ENCODE measurements around the gene CACNA2D3. TPM values are rescaled to one million over a fixed set of nuclear protein-coding genes. Genes with fewer than 3 reads are reported as not detected.

The CACNA2D3 gene
- total RNA-seq, 8 experiments from 2014 or later = 0.49 to 20.7 (median 9.7) TPM; not detected in 1

DNA sequence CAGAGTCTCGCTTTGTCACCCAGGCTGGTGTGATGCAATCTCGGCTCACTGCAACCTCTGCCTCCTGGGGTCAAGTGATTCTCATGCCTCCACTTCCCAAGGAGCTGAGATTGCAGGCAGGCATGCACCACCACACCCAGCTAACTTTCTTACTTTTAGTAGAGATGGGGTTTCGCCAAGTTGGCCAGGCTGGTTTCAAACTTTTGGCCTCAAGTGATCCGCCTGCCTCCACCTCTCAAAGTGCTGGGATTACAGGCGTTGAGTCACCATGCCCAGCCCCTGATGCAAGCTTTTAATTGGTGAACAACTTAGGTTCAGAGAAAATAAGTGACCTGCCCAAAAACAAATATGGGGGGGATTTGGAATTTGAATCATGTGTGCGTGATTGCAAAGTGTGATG, 559.4 kb downstream of the CACNA2D3 start:
- 30 to 92% (median 74%) methylated on average over 1 to 4 of the region's 6 CpGs; no CpG with 5 or more reads in 1 of the 10 experiments for WGBS, 10 experiments
- Histone ChIP-seq H3K27ac (no peak overlapping the region), H3K4me1 (replicated peaks in 1 of 2) (no peaks in the 10 kb centered on the region), H3K4me3 (no peak overlapping the region)
- in situ Hi-C loops (cut with MboI; ENCODE audit: low pct_unique_long_range_greater_than_20kb in 2 of 9, low sequenced_read_pairs in 9 of 9, unreplicated experiment in 9 of 9) = no loop called here
- peak in 1 of 8 experiments; percentile 48 for ATAC-seq (replicated peaks in 6 of 8)

GRCh38 chr3:54685213-54685612, 562.9 kb downstream of the CACNA2D3 start:
- in situ Hi-C loops (cut with MboI; ENCODE audit: low pct_unique_long_range_greater_than_20kb in 2 of 9, low sequenced_read_pairs in 9 of 9, unreplicated experiment in 9 of 9) = no loop called here
- no peak for ATAC-seq (replicated peaks in 6 of 8)
- H3K4me1 ChIP-seq (replicated peaks in 1 of 2) = no peaks in the 10 kb centered on the region
- no peak overlapping the region for H3K4me3 ChIP-seq
- 50 to 100% (median 100%) methylated on average over 1 to 2 of the region's 2 CpGs; no CpG with 5 or more reads in 3 of the 10 experiments for WGBS, 10 experiments
- H3K27ac ChIP-seq = no peak overlapping the region

DNA sequence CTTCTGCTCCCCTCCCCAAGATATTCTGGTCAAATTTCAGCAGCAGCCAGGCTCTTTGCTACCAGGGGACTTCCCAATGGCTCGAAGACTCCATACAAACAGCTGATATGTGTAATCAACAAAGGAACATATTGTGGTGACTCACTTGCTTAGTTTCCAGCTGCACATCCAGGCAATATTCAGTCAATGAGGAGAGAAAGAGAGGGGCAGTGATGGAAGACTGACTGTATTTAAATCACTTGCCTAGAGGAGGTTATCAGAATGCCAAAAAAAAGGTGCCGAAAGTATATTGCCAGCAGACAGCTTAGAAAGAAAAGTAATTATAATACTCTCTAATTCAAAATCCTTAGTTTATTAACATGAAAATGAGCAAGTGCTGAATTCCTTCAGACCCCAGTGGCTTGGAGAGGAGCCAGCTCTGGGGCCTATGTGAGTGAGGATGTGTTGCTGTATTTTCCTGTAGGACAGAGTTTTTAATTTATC, 569.0 kb downstream of the CACNA2D3 start:
- Histone ChIP-seq H3K4me3 (no peak overlapping the region), H3K27ac (no peak overlapping the region), H3K4me1 (replicated peaks in 1 of 2) (peaks cover 9 to 21% of the 10 kb centered on the region in 2 donors)
- peak; percentile 34 to 94 (median 92) for ATAC-seq (replicated peaks in 6 of 8)
- in situ Hi-C loops (cut with MboI; ENCODE audit: low pct_unique_long_range_greater_than_20kb in 2 of 9, low sequenced_read_pairs in 9 of 9, unreplicated experiment in 9 of 9) = no loop called here
- WGBS, 10 experiments = 0 to 60% (median 38%) methylated on average over 1 to 2 of the region's 2 CpGs; no CpG with 5 or more reads in 1 of the 10 experiments

DNA sequence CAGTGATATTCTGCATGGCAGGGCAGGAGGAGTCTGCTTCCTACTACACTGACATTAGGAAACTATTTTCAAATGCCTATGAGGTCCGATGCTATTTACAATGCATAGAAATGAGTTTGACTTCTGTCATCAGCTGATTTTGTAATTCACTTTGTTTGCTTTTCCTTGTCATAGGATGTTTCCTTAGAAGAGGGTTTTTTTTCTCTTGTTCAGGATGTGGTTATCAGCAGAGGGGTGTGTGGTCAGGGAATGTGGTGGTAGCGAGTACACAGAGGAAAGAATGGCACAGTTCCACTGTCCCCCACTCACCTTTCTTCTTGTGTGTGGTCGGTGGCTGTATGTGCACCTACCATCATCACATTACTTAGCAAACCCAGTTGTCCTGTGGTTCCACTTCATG, 574.0 kb downstream of the CACNA2D3 start:
- ATAC-seq (replicated peaks in 6 of 8) = peak in 3 of 8 experiments; percentile 10 to 20 (median 14)
- Histone ChIP-seq H3K27ac (no peak overlapping the region), H3K4me3 (no peak overlapping the region), H3K4me1 (replicated peaks in 1 of 2) (peaks cover 7 to 32% of the 10 kb centered on the region in 2 donors)
- in situ Hi-C loops (cut with MboI; ENCODE audit: low pct_unique_long_range_greater_than_20kb in 2 of 9, low sequenced_read_pairs in 9 of 9, unreplicated experiment in 9 of 9) = no loop called here
- WGBS, 10 experiments = 32 to 100% (median 85%) methylated on average over 2 to 3 of the region's 3 CpGs; no CpG with 5 or more reads in 3 of the 10 experiments

DNA sequence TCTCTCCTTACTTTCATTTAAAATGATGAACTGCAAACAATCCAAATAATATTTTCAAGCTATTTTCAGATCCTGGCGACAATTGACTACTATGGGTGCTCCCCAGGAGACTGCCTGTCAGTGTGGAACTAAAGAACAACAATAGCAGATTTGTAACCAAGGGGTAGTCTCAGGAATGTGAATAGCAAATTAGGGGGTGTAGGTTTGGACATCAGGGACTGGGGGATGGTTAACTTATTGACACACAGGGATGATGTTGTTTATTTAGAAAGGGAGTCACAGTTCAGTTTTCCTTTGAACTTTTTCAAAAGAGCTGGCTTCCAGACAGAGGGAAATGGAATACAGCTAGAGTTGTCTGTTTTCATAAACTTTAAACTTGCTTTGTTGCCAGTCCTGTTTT, 575.7 kb downstream of the CACNA2D3 start:
- peak in 3 of 8 experiments; percentile 59 to 97 (median 65) for ATAC-seq (replicated peaks in 6 of 8)
- Histone ChIP-seq H3K4me3 (no peak overlapping the region), H3K4me1 (replicated peaks in 1 of 2) (peaks cover 5 to 22% of the 10 kb centered on the region in 2 donors), H3K27ac (no peak overlapping the region)
- in situ Hi-C loops (cut with MboI; ENCODE audit: low pct_unique_long_range_greater_than_20kb in 2 of 9, low sequenced_read_pairs in 9 of 9, unreplicated experiment in 9 of 9) = no loop called here
- WGBS, 10 experiments = 0 to 29% (median 17%) methylated on average over 1 of the region's 1 CpG; no CpG with 5 or more reads in 3 of the 10 experiments

DNA sequence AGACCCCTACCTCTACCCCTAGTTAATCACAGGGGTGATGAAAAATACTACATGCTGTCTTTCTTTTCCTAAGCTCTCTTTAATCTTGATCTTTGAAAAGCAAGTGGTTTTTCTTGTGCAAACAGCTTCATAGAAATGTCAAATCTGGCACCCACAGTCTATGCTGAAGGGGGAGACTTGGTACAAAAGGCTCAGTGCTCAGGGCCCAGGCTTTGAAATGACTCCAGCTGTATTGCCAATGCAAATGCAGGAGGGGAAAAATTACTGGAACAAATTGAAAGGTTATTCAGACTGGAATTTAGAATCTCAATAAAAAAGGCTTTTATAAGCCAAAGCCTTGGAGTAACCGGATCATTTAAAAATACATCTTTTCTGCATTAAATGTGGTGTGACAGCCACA, 581.6 kb downstream of the CACNA2D3 start:
- in situ Hi-C loops (cut with MboI; ENCODE audit: low pct_unique_long_range_greater_than_20kb in 2 of 9, low sequenced_read_pairs in 9 of 9, unreplicated experiment in 9 of 9) = no loop called here
- peak in 6 of 8 experiments; percentile 22 to 60 (median 44) for ATAC-seq (replicated peaks in 6 of 8)

DNA sequence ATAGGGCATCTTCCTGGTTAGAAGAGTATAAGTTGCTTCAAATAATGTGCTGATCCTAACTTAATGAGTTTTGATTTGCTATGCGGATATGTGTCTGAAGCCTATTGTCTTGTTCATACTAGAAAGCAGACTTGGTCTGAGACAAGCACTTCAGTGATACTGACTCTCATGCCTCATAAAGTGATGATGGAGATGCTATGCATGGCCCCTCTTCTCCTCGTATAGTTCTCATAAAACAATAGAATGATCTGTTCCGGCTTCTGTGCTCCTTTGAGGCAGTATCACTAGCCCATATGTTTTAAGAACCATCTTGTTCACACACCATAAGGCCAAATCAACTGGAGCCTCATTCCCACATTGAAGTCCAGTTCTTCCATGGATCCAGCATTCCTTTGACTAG, 583.4 kb downstream of the CACNA2D3 start:
- WGBS, 10 experiments = 14 to 100% (median 94%) methylated on average over 1 to 3 of the region's 3 CpGs; no CpG with 5 or more reads in 2 of the 10 experiments
- Histone ChIP-seq H3K27ac (no peak overlapping the region), H3K4me3 (no peak overlapping the region), H3K4me1 (replicated peaks in 1 of 2) (peaks cover 5 to 8% of the 10 kb centered on the region in 2 donors)
- in situ Hi-C loops (cut with MboI; ENCODE audit: low pct_unique_long_range_greater_than_20kb in 2 of 9, low sequenced_read_pairs in 9 of 9, unreplicated experiment in 9 of 9) = no loop called here
- no peak for ATAC-seq (replicated peaks in 6 of 8)

More for the DNA sequence above, 581.6 kb downstream of the CACNA2D3 start:
- Histone ChIP-seq H3K4me3 (no peak overlapping the region), H3K4me1 (replicated peaks in 1 of 2) (peaks cover 8 to 9% of the 10 kb centered on the region in 2 donors), H3K27ac (no peak overlapping the region)
- WGBS, 10 experiments = 0 to 70% (median 12%) methylated on average over 1 of the region's 1 CpG; no CpG with 5 or more reads in 2 of the 10 experiments

GRCh38 chr3:54706738-54707137, 584.4 kb downstream of the CACNA2D3 start:
- no peak for ATAC-seq (replicated peaks in 6 of 8)
- in situ Hi-C loops (cut with MboI; ENCODE audit: low pct_unique_long_range_greater_than_20kb in 2 of 9, low sequenced_read_pairs in 9 of 9, unreplicated experiment in 9 of 9) = no loop called here
- Histone ChIP-seq H3K4me3 (no peak overlapping the region), H3K27ac (no peak overlapping the region), H3K4me1 (replicated peaks in 1 of 2) (peaks cover 5 to 8% of the 10 kb centered on the region in 2 donors)
- WGBS, 10 experiments = 48 to 100% (median 82%) methylated on average over 2 to 3 of the region's 3 CpGs; no CpG with 5 or more reads in 2 of the 10 experiments

- 20 to 100% (median 64%) methylated on average over 1 to 3 of the region's 3 CpGs for WGBS, 10 experiments
- Histone ChIP-seq H3K27ac (no peak overlapping the region), H3K4me3 (no peak overlapping the region), H3K4me1 (replicated peaks in 1 of 2) (no peaks in the 10 kb centered on the region)
- in situ Hi-C loops (cut with MboI; ENCODE audit: low pct_unique_long_range_greater_than_20kb in 2 of 9, low sequenced_read_pairs in 9 of 9, unreplicated experiment in 9 of 9) = no loop called here
- no peak for ATAC-seq (replicated peaks in 6 of 8)
Measured at GRCh38 chr3:54709785-54710184, 587.4 kb downstream of the CACNA2D3 start.

DNA sequence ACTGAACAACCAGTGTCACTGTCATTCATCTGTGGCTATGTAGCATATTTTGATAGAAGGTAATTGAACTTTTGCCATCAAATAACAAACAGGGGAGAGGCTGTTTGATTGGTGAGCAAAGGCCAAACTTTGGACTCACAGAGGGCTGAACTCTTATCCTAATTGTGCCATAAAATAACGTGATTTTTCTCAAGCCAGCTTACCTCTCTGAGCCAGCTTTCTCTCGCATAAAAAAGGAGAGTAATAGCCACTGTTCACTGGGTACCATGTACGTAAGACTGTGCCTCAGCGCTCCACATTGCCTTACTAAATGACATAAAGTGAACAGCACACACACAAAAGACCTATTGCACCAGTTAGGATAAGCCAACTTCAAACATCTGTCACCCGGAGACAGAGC, 588.6 kb downstream of the CACNA2D3 start:
- ATAC-seq (replicated peaks in 6 of 8) = no peak
- no peak overlapping the region for H3K27ac ChIP-seq
- H3K4me3 ChIP-seq = no peak overlapping the region
- in situ Hi-C loops (cut with MboI; ENCODE audit: low pct_unique_long_range_greater_than_20kb in 2 of 9, low sequenced_read_pairs in 9 of 9, unreplicated experiment in 9 of 9) = no loop called here
- 32 to 93% (median 69%) methylated on average over 2 to 5 of the region's 5 CpGs; no CpG with 5 or more reads in 2 of the 10 experiments for WGBS, 10 experiments
- H3K4me1 ChIP-seq (replicated peaks in 1 of 2) = no peaks in the 10 kb centered on the region

GRCh38 chr3:54712539-54712938, 590.2 kb downstream of the CACNA2D3 start:
- no peak overlapping the region for H3K4me3 ChIP-seq
- no peaks in the 10 kb centered on the region for H3K4me1 ChIP-seq (replicated peaks in 1 of 2)
- in situ Hi-C loops (cut with MboI; ENCODE audit: low pct_unique_long_range_greater_than_20kb in 2 of 9, low sequenced_read_pairs in 9 of 9, unreplicated experiment in 9 of 9) = no loop called here
- H3K27ac ChIP-seq = no peak overlapping the region
- ATAC-seq (replicated peaks in 6 of 8) = no peak
- WGBS, 10 experiments = 3 to 100% (median 61%) methylated on average over 1 to 5 of the region's 5 CpGs; no CpG with 5 or more reads in 2 of the 10 experiments

- H3K4me1 ChIP-seq (replicated peaks in 1 of 2) = no peaks in the 10 kb centered on the region
- ATAC-seq (replicated peaks in 6 of 8) = no peak
- 0 to 100% (median 25%) methylated on average over 1 of the region's 1 CpG; no CpG with 5 or more reads in 4 of the 10 experiments for WGBS, 10 experiments
- in situ Hi-C loops (cut with MboI; ENCODE audit: low pct_unique_long_range_greater_than_20kb in 2 of 9, low sequenced_read_pairs in 9 of 9, unreplicated experiment in 9 of 9) = no loop called here
- H3K4me3 ChIP-seq = no peak overlapping the region
- no peak overlapping the region for H3K27ac ChIP-seq
Measured at GRCh38 chr3:54713031-54713430, 590.7 kb downstream of the CACNA2D3 start.

DNA sequence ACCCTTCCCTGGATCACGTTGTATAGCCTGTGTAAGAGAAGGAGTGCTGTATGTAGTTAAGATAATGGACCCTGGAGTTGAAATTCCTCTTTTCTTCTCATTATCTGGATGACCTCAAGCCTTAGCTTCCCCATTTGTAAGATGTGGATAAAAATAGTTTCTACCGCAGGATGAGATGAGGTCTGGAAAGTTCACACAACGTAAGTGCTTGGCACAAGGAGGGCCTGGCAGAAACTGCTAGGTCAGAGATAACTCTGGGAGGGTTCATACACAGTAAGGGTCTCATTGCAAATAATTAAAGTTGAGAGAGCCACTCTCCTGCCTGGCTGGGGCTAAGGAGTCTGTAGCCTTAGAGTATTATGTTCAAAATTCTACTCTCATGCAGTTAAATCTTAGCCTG, 591.1 kb downstream of the CACNA2D3 start:
- in situ Hi-C loops (cut with MboI; ENCODE audit: low pct_unique_long_range_greater_than_20kb in 2 of 9, low sequenced_read_pairs in 9 of 9, unreplicated experiment in 9 of 9) = no loop called here
- no peak overlapping the region for H3K4me3 ChIP-seq
- H3K27ac ChIP-seq = no peak overlapping the region
- no peaks in the 10 kb centered on the region for H3K4me1 ChIP-seq (replicated peaks in 1 of 2)
- 20 to 100% (median 83%) methylated on average over 1 to 3 of the region's 3 CpGs; no CpG with 5 or more reads in 1 of the 10 experiments for WGBS, 10 experiments
- no peak for ATAC-seq (replicated peaks in 6 of 8)

DNA sequence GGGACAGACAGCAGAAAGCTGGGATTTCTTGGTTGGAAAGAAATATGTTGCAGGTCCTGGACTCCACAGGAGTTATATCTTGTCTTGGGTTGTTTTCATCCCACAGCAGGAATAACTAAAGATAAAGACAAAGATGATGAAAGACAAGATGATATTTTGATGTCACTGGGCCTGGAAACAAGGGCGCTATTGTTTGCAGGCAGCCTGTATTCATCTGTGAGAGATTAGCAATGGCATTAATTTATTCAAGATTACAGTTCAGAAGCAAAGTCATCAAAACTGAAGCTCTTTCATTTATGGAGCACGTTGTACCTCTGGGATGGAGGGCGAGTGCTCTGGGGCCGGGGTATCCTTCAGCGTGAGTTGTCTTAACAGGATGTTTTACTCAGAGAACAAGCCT, 591.7 kb downstream of the CACNA2D3 start:
- H3K27ac ChIP-seq = no peak overlapping the region
- no peaks in the 10 kb centered on the region for H3K4me1 ChIP-seq (replicated peaks in 1 of 2)
- WGBS, 10 experiments = 44 to 96% (median 90%) methylated on average over 3 to 5 of the region's 5 CpGs; no CpG with 5 or more reads in 3 of the 10 experiments
- in situ Hi-C loops (cut with MboI; ENCODE audit: low pct_unique_long_range_greater_than_20kb in 2 of 9, low sequenced_read_pairs in 9 of 9, unreplicated experiment in 9 of 9) = no loop called here
- no peak overlapping the region for H3K4me3 ChIP-seq
- no peak for ATAC-seq (replicated peaks in 6 of 8)

Data from motor neuron (in vitro differentiated cells).